ENCODE data around the gene SELPLG.

DNA sequence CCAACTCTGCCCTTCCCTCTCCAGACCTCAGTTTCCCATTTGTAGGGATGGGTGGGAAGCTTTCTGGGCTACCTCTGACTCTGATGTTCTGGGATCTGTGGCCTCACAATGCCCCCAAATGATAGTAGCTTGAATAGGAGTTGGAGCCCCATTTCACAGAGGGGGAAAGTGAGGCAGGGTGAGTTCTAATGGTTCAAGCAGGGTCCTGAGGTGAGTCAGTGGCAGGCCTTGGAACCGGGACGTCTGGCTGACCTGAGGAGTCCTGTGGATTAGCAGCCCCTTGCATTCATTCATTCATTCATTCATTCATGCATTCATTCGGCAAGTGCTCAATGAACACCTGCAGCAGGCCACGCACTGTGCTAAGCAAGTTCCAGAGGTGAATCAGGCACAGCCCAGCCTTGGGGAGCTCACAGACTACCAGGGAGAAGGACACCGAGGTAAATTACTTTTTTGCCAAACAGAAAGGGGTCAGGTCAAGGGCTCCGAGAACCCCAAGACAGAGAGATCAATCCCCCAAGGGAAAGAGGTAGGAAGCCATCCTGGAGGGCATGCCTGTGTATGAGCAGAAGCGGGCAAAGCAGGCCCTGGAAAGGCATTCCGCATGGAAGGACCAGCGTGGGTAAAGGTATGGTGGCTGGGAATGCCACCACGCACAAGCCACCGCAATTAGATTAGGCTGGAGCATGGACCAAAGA lies 35.0 kb downstream of the SELPLG start:
- TF ChIP-seq EZH2phosphoT487 (IDR thresholded peaks at IDR 0.05; ENCODE audit: insufficient read depth, low read depth) (no peak), EZH2 (IDR thresholded peaks at IDR 0.05; ENCODE audit: insufficient read depth, poor library complexity, severe bottlenecking) (no peak)

Data from GM23248 (cell line).